GM04503 (cell line): ENCODE data around the gene EIF4E1B.

ENCODE experiments used
- DNase-seq: peaks from one replicate; pipeline ENCODE4 v3.0.0-alpha.2; 2012; ENCODE audit warnings: low read depth

Gene EIF4E1B

DNA sequence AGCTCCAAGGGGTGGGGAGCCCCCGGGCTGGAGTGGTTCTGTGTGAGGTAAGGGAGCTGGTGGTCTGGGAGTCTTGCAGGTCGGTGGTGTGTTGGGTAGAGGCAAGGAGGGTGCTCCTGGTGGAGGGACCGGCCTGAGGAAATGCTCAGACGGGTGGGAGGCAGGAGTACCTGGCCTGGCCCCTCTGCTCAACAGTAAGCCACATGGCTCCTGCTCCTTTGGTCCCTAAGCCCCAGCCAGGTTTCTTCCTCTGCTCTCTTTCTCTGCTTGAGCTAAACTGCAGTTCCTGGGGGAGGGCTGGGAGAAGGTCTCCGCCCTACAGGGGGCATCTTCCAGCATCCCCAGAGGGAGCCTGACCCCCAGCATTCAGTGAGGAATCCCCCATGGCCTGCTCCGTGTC lies 34.0 kb downstream of the EIF4E1B start:
- DNase-seq = no peak

DNA sequence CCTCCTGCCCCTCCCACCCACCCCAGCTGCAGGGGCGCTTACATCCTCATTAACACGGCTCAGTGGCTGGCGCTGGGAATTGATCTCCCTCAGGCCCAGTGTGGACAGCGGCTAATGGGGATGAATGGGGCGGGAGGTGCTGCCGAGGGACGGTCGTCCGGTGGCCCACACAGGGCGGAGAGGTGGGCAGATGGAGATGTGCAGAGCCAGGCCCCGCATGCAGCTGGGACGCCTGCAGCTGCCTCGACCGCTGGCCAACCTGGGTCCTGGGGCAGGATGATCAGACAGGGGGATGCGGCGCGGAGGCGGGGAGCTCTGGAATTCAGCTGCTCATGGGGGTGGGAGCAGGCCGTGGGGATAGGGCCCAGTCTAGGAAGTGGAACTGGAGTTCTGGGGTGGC lies 34.4 kb downstream of the EIF4E1B start:
- DNase-seq = no peak

DNA sequence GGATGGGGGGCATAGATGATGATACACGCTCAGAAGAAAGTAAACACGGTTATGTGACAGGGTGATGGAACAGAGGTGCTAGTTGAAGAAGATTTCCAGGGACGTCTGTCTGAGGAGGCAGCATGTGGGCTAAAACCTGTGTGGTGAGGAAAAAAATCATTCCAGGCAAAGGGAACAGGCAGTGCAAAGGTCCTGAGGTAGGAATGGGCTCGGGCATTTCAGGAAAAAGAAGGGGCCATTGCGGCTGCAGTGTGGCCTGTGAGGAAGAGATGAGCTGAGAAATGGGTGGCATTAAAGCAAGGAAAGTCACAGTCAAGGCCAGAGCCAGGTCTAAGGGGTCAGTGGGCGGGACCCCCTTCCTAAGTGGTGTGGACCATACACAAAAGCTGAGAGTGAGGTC lies 35.0 kb downstream of the EIF4E1B start:
- DNase-seq = no peak

DNA sequence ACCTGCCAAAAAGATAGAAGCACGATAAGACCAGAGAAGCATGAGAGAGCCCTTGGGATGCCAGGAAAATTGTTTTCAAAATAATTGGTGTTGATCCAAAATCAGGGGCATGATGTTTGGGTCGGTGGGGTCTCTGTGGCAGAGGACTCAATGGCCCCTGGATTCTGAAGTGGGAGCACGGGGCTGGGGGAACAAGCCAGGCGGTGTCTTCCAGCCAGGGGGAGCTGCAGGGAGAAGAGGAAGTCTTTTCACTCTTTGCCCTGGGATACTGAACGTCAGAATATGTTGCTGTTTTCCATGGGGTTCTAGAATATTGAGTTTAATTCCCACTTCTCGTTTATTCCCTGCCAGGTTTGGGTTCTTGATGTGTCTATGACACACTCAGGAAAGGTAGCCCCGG lies 37.2 kb downstream of the EIF4E1B start:
- no peak for DNase-seq

DNA sequence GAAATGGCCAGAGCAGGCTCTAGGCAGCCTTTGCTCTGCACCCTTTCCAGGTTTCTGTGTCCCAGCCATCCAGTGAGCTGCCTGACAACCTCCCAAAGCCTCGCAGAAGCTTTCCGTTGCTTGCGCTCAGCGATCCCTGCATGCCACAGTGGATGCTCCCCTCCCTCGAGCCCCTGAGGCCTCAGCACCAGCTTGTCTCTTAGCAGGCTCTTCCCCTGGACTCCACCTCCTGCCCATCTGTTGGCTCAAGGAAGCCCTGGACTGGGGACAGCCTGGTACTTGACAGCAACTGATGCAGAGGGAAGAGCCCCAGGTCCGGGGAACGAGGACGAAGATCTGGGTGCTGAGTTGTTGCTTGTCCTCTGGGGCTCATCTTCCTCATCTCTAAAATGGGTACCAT lies 40.0 kb downstream of the EIF4E1B start:
- DNase-seq = no peak

DNA sequence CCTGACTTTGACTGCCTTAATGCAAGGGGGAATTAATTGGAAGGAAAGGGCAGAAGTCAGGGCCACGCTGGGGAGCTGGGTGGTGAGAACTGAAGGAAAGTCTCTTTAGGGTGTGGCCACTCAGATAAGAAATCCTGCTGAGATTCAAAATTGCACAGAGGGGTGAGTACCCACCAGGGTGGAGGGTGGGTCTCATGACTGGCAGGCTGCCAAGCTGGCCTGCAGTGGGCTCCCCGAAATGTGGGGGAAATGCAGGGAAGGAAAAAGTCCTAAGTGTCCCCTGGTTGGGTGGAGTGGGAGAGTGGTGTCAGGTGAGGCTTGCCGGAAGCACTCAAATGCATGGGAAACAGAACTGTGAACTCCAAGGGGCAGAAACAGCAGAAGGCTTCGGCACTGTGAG lies 40.9 kb downstream of the EIF4E1B start:
- DNase-seq = no peak

DNA sequence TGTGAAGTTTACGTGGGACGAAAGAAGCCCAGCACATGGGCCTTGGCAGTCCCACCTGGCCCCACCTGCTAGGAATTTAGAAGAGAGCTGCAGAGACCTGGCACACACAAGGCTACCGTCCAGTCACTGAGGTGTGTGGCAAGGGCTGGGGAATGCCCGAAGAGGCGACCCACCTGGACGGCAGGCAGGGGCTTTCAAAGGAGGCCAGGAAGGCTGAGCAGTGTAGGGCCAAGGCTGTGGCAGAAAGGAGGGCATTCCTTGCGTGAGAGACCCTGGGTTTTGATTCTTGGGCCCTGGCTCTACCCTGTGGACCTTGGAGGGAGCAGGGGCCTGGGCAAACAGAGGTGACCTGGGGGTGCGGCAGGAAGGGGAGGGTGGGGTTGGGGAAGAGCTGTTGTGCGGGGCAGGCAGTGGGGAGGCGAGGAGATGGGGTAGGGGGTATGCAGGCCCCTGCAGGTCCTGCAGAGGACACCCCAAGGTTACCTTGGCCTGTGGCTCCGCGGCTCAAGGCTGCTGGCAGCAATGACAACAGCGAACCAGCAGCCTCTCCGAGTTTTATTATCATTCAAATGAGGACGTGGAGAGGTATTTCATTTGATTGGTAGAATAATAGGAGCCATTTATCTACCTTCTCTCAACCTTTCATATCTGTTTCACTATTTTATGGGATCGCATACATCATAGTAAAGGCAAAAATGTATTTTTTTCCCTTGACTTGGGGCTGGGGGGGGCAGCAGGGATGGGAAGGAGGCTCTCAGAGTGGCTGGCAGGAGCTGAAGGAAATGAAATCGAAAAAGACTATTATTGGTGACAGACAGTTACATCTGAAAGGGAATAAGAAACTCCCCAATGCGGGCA lies 41.6 kb downstream of the EIF4E1B start:
- DNase-seq = no peak

DNA sequence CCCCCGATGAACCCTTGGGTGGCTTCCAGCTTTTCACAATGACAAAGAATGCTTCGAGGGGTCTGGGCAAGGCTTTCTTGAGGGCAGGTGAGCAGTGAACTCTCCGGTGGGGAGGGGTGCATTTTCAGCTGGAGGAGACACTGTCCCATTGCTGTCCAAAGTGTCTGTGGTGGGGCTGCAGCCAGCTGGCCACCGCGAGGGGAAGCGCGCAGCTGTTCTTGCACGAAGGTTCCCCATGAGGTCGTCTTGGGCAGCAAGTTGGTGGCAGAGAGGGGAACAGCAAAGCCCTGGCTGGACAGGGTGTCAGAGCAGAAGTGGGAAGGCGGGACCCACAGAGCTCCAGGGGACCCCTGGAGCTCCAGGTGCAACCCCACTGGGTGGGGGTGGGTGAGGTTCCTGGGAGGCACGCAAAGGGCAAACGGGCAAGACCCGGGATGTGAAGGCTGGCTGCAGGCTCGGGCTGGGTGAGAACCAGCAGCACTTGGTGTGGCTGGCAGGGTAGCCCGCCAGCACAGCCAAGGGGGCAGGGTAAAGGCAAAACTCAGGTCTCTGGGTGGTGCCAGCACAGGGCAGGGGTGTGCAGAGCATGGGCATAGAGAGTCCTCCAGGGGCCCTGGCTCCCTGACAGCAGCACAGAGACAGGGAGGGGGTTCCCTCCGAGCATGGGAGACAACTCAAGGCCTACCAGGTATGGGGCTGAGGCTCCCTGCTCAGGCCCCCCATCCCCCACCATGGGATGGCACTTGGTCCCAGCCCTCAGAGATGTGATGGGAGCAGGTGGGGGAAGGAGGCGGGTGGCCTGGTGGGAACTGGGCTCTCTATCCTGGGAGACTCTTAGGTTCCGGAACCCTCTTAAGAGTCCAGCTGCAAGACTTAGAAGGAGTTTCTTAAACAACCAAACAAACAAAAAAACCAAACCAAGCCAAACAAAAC lies 43.4 kb downstream of the EIF4E1B start:
- DNase-seq = no peak

DNA sequence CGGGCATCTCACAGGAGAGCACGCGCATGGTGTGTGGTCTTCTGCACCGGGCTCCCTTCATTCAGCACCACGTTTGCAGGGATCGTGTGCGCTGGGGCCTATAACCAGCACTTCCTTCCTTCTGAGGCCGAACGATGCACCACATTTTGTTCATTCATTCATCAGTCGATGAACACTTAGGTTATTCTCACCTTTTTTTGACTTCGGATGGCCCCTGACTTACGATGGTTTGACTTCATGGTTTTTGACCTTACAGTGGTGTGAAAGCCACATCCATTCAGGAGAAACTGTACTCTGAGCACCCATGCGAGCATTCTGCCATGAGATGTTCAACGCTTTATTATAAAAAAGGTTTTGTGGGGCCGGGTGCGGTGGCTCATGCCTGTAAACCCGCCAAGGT lies 44.3 kb downstream of the EIF4E1B start:
- no peak for DNase-seq

DNA sequence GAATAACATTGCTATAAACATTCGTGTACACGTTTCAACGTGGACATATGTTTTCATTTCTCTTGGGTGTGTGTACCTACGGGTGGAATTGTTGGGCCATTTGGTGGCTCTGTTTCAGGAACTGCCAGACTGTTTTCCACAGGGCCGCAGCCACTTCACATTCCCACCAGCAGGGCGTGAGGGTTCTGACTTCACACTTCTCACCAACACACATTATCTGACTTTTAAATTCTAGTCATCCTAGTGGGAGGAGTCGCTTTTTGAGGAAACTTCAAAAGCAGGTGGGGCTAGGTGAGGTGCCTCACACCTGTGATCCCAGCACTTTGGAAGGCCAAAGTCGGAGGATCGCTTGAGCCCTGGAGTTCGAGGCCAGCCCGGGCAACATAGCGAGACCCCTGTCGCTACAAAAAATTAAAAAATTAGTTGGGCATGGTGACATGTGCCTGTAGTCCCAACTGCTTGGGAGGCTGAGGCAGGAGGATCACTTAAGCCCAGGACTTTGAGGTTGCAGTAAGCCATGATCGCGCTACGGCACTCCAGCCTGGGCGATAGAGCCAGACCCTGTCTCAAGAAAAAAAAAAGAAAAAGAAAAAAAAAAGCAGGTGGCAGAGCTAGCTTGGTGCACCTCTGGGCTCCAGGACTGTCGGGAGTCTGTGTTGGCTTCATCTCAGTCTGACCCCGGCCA lies 45.3 kb downstream of the EIF4E1B start:
- no peak for DNase-seq

DNA sequence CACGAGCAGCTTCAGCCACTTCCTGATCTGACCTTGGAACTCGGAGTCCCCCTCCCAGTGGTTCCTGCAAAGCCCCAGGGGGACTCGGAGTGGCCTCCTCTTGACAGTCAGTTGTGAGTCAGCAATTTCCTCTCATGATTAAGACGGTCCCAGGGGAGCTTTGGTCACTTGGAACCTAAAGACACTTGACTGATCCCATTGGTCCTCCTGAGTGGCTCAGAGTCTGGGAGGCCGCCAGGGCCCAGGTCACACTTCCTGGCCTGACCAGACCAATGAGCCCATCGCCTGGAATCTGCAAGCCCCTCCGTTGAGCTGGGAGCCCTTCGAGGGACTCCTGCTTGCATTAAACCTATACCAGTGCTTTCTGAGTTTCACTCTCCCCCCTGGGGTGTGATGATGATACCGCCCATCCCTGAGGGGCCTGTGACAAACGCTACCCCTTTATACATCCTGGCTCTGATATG lies 45.9 kb downstream of the EIF4E1B start:
- peak; percentile 34 for DNase-seq

DNA sequence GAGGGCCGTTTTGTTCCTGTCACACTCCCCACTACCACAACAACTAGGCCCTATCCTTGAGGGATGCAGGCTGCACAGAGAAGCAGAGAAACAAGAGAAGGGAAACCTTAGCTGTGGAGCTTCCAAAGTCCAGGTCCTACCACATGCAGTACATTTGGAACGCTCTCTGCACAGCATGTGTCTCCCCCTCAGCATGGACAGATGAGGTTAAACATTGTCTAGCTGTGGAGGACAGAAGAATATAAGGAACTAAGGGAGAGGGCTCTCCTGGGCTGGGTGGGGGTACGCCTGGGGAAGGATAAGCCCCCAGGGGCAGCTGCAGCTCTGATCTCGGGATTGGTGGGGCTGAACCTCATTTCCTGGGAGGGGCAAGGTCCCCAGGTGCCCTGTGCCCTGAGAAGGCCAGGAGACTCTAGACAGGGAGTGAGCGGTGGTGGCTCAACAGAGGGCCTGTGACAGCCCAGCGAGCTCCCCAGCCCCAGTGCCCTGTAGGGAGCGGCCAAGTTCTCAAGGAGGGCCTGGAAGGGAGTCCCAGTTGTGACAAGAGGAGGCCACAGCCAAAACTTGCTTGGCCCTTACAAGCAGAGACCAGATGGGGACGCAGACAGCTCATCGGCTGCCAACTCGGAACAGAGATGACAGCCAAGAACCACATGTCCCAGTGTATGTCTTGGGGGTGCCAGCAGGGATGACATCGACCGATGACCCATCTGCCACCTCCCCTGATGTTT lies 46.9 kb downstream of the EIF4E1B start:
- DNase-seq = no peak

DNA sequence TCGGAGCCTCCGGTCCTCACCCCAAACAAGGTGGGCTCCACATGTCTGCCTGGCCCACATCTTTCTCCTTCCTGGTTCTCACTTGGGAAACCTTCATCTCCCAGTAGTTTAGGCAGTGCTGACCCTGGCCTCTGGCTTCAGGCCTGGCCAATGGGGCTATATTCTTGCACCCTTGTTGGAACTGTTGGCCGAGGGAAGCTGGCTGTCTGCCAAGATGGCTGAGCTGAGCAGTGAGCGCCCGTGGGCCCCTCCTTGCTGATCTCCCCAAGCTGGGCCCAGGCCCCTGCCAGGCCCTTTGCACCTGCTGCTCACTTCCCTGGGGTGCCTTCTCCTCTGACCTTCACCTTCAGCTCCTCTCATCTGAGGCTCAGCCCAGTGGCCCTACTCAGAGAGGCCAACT lies 48.1 kb downstream of the EIF4E1B start:
- no peak for DNase-seq

DNA sequence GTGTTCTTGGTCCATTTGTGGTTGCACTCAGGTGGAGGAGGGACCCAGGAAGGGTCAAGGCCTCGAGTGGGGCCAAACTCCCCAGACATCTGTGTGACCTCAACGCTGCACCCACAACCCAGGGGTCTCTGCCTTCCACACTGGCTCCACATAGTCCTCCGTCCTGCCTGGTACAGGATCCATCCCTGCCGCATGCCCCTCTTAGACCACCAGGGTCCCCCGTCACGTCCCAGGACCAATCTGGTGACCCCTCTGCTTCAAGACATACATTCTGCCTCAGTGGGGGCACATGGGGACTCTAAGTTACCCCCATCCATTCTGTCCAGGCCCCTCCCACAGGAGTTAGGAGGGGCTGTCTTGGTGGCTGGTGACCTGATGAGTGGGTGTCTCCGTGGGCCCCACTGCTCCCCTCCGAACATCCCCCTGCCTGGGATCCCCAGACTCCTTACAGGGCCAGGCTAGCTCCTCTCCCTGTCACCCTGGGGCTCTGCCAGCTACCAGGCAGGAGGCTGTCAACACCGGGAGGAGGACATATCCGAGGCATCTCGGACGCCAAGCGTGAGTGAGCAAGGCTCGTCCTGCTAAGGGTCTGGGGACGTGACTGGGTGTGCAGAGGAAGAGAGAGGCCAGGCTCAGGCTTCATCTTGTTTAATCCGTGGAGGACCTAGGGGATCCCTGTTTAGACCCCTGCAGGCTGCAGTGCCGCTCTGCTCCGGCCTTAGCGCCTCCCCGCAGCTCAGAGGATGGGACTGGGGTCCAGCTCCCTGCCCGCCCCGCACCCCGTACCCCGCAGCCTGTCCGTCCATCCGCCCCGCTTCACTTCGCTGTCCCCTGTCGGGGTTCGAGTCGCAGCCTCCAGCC lies 49.1 kb downstream of the EIF4E1B start:
- DNase-seq = no peak

DNA sequence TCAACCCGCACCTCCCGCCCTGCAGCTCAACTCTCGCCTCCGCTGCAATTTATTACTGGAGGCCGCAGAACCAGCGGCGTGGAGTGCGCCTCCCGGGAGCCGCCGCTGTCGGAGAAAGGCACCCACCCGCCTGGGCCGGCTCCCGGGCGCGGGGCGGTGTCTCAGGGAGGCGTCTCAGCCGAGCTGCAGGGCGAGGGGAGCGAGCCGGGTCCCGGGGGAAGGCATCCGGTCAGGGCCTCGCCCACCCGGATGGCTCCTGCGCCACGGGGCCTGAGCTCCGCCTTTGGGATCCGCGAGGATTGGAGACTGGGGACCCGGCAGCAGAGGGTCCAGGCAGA lies 49.7 kb downstream of the EIF4E1B start:
- DNase-seq = no peak

DNA sequence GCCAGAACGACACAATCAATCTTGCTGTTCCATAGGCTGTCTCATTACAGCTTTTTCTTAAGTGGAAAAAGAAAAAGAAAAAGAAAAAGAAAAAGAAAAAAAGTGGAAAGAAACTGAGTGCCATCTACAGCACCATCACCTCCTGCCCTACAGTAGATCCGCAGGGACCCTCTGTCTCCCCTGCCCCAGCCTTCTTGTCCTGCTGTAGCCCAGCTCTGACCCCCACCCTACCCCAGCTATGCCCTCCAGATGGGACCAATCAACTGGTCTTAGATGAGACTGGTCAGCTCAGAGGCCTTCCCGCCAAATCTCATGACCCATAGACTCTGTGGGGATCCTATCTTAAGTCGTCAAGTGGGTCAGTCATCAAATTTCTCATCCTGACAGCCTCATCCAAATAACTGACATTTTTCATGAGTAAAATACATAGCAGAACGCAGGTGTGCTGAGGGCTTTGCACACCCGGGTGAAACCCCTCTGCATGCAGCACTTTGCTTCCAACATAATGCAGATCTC lies 51.6 kb downstream of the EIF4E1B start:
- DNase-seq = no peak

DNA sequence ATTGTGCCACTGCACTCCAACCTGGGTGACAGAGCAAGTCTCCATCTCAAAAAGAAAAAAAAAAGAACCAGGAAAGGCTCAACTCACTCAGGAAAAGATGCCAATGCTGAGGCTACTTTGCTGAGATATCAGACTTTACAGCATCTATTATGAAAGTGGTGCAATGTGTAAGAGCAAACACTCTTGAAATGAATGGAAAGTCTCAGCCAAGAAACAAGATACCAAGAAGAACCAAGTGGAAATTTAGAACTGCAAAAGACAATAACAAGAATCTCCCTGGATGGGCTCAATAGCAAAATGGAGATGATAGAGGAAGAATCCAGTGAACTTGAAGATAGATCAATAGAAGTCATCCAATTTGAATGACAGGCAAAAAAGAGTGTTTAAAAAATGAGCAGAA lies 54.5 kb downstream of the EIF4E1B start:
- DNase-seq = no peak

DNA sequence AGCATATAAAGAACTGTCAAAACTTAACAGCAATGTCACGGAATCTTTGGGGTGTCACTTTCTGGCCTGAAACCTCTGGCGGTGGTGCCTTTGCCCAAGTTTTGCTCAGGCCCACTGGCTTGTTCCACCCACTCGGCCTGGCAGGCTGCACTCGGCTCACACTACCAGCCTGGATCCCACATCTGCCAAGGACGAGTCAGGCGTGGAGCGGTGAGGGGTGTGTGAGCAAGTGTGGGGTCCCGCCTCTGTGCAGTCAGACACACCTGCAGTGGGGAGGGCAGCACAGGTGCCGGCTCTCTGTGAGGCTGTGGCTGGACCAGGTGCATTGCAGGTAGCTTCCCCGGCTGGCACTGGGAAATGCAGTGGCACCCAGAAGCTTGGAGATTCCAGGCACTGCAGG lies 56.8 kb downstream of the EIF4E1B start:
- DNase-seq = no peak

DNA sequence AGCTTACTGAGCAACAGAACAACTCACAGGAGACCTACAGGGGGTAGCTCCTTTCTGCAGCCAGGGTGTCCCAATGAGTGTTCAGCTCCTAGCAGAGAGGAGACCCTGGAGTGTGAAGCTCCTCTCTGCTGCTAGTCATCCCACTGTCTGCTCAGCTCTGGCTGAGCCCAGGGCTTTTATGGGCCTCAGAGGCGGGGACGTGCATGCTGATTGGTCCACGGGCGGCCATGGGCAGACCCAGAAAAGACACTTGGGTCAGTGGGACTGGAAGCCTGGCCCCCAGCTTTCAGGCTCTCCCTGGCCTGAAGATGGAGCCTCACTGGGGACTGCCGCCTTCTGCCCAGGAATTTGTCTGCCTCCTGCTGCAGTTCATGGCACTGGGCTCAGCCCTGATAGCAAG lies 57.4 kb downstream of the EIF4E1B start:
- DNase-seq = no peak

DNA sequence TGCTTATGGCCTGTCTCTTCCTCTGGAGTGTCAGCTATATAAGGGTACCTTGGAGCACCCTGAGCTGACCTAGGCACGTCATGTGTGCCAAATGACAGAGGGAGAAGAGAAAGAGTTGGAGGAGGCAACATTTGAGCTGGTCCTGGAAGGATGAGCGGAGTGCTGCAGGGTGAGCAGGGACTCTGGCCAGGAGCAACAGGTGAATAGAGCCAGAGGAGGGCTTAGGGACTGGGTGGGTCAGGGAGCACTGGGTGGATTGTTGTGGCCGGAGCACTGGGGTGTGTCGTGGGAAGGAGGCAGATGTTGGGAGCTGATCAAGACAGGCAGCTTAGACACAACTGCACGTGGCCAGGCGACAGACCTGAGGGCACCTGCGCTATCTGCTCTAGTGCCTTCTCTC lies 60.4 kb downstream of the EIF4E1B start:
- DNase-seq = no peak

DNA sequence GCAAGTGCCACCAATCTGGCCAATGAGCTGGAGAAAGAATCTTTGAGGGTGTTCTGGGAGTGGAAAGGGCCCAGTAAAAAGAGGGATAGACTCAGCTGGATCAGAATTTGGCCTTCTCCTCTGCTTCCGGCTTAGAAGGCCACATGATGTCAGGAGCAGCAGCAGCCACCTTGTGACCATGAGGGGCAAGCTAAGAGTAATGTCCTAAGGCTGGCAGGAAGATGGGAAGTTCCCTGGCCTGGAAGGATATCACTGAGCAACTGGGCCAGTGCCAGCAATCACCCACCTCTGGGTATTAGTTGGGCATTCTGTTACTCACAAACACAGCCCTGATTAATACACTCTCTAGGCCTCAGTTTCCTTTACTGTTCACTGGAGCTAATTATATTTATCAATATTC lies 61.0 kb downstream of the EIF4E1B start:
- no peak for DNase-seq
